Mononuclear cell (primary cell): ENCODE measurements around the gene DPF3. TPM values are rescaled to one million over a fixed set of nuclear protein-coding genes. Genes with fewer than 3 reads are reported as not detected.

ENCODE experiments used
- H3K27me3 ChIP-seq: 2 replicates; pipeline ENCODE4 v1.6.0; 2011; ENCODE audit warnings: low read length, control low read depth; ENCODE audit not compliant: insufficient read depth
- H3K4me1 ChIP-seq: 2 replicates; pipeline ENCODE4 v1.5.1; 2011; ENCODE audit warnings: mild to moderate bottlenecking, low read length, control low read depth; ENCODE audit not compliant: insufficient read depth
- H3K4me3 ChIP-seq: 2 replicates; pipeline ENCODE4 v1.5.1; 2011; ENCODE audit warnings: mild to moderate bottlenecking, low read length, moderate library complexity
- H3K9me3 ChIP-seq: 2 replicates; pipeline ENCODE4 v1.5.1; 2011; ENCODE audit warnings: low read depth, mild to moderate bottlenecking, control low read depth, low read length
- total RNA-seq: library from RNA; depleted of rRNA; stranded (reverse); fragments of >200 nt; gene quantifications from one replicate; pipeline ENCODE4 v1.2.3, GENCODE V29; 2012

Gene DPF3
- total RNA-seq, 1 donor: 1.3 TPM

DNA sequence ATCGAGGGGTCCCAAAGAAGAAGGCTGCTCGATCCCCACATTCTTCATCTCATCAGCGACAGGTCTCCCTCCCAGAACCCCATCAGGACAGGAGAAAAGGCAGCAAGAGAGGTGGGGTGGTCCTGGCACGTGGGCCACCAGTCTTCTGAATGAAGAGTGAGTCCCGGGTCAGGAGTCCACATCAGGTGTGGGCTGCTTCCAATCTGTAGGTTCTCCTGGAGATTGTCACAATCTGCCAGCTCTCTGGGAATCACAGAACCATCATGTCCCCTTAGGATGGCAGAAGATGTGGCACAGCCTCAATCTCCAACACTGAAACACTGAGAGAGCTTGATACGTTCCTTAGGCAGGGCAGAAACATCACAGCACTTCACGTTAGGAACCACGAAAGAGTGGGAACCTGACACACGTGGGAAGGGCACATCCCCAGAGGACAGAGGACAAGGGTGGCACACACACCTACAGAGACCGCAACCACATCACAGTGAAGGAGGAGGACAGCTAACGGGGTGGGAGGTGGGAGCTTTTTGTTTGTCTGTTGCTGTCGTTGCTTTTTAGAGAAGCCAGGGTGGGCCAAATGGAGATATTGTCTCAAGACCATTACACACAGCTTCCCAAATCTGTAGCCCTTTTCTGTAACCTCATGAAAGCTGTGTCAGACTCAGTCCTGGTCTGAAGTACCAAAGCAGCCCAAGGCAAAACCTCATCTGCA is 284.5 kb downstream of the DPF3 start:
- Histone ChIP-seq H3K4me1 (no peaks in the 10 kb centered on the region), H3K9me3 (no peaks in the 10 kb centered on the region), H3K27me3 (no peaks in the 10 kb centered on the region), H3K4me3 (no peak overlapping the region)

DNA sequence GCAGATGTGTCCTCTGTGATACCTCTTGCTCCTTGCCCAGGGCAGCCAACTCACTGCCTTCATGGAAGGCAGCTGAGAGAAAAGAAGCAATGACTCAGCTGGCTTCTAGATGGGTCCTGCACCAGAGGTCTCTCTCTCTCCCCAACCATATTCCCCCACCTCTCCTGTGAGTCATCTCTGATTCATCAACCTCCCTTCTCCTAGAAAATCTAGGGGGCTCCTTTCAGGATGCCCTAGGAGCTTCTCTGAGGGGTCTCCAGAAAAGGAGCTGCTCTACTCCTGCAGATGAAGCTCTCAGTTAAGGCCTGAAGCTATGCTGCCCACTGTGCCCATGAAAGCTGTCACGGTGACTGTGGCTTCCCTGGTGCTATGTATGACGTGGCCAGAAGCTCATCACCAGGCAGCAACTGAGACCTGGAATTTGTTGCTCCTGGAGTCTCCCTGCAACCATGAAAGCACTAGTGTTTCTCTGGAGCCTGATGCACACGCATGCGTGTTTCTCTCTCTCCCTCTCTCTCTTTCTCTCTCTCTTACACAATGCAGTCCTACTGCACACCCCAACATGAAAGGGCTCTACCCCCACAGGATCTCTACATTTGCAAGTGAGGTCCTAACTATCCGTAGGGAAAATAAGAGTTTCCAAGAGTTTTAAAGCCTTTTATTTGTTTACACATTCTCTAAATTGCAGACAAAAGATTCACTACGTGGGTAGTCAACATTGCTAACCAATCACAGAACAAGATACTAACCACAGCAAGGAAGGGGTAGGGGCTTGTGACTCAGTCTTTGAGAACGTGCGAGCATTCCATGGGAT is 285.3 kb downstream of the DPF3 start:
- no peaks in the 10 kb centered on the region for H3K4me1 ChIP-seq
- H3K27me3 ChIP-seq: no peaks in the 10 kb centered on the region
- no peaks in the 10 kb centered on the region for H3K9me3 ChIP-seq
- H3K4me3 ChIP-seq: no peak overlapping the region

DNA sequence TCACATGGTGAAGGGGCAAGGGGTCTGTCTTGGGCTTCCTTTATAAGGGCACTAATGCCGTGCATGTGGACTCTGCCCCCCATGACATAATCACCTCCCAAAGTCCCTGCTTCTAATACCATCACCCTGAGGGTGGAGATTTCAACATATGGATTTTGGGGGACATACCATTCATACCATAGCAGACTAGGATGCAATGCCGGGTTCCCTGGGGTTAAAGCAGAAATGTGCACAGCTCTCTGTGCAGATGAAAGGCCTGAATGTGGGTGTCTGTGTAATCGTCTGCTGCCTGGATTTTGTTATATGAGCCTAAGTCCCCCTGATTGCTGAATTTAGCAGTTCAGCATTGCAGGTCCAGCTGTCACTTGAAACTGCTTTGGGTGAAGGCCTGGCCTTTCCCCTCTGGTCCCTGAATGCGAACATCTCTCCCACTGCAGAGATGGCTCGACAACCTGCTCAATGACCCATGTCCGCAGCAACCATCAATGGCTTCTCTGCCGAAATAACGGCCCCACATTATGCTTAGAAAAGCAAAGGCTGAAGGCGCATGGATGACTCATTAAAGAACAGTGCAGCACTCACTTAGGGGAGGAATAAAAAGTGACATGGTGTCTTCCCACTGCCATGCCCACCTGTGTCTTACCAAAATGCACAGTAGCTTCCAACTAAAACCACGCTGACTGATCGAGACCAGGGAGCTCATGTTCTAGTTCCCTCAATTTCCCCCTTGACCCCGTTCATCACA is 286.3 kb downstream of the DPF3 start:
- no peak overlapping the region for H3K4me3 ChIP-seq
- no peaks in the 10 kb centered on the region for H3K4me1 ChIP-seq
- H3K9me3 ChIP-seq: no peaks in the 10 kb centered on the region
- H3K27me3 ChIP-seq: no peaks in the 10 kb centered on the region

DNA sequence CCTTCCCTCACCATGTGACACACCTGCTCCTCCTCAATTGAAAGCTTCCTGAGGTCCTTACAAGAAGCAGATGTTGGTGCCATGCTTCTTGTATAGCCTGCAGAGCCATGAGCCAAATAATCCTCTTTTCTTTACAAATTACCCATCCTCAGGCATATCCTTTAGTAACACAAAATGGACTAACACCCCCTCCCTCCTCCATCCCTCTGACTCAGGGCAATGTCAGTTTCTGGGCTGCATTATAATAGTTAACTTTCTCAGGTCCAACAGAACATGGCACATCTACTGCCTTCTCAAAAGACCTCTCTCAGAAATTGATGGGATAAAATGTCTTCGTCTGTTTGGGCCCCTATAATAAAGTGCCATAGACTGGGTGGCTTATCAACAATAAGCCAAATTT is 287.0 kb downstream of the DPF3 start:
- Histone ChIP-seq H3K4me3 (no peak overlapping the region), H3K27me3 (no peaks in the 10 kb centered on the region), H3K9me3 (no peaks in the 10 kb centered on the region), H3K4me1 (no peaks in the 10 kb centered on the region)

DNA sequence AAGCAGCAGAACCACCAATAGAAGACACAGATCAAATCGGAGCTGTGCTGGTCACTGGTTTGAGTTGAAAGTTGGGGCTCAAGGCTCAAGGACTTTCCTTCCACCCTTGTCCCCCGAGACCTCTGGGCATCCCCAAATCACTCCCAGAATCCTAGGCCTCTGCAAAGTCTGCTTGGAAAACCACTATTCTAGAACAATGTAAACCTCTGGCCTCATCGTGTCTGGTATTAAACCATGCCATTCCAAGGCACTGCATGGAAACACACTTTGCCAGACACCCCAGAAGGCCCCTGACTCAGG is 288.0 kb downstream of the DPF3 start:
- no peaks in the 10 kb centered on the region for H3K9me3 ChIP-seq
- H3K27me3 ChIP-seq: peaks cover 2% of the 10 kb centered on the region
- H3K4me3 ChIP-seq: no peak overlapping the region
- H3K4me1 ChIP-seq: no peaks in the 10 kb centered on the region

DNA sequence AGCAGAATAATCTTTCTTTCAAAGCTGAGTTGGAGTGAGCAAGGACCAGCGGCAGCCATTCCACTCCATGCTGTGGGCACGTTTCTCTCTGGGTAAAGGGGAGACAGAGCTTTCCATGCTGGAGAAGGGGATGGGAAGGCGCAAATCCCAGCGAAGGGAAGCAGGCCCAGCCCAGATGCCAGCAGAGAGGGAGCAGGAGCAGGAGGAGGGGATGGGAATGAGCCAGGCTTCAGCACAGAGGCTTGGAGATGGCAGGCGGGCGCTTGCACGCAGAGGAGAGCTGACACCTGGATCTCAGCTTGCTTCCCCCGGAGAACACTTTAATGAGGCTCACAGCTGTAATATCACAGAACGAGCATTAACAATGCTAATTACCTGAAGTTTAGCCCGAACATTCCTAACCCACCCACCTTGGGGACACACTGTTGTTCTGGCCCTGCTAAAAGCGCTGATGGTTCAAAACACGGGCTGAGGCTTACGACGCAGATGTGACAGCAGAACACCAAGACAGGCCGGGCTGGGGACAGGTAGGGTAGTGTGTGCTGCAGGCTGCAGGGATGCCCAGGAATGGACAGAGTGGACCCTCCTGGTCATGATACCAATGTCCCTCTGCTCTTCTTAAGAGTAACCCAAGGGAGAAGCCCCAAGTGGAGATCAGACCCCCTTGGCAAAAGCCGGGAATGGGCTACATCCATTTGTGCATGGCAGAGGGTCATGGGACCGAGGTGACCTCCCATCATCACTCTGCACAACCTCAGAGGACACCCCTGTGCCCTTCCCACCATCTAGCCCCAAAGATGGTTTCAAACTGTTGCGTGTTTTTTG is 288.6 kb downstream of the DPF3 start:
- H3K4me1 ChIP-seq: no peaks in the 10 kb centered on the region
- H3K4me3 ChIP-seq: no peak overlapping the region
- H3K27me3 ChIP-seq: peaks cover 2% of the 10 kb centered on the region
- no peaks in the 10 kb centered on the region for H3K9me3 ChIP-seq

DNA sequence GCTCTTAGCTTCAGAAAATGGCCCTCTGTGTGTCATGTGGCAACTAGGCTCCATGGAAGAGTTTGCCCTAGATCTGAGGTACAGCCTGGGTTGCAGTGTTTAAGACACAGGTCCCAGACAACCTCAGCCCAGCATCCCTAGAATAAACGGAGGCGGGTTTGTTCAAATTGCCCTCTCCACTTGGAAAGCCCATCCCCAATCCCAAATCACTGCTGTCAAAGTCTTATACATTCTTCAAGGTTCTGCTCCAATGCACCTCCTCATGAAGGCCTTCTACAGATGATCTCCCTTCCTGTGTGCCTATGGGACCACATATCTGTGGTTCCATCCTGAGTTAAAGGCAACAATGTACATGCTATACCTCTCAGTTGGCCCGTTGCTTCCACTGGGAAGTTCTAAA is 289.8 kb downstream of the DPF3 start:
- H3K4me3 ChIP-seq: no peak overlapping the region
- no peaks in the 10 kb centered on the region for H3K4me1 ChIP-seq
- H3K9me3 ChIP-seq: no peaks in the 10 kb centered on the region
- peaks cover 2% of the 10 kb centered on the region for H3K27me3 ChIP-seq

DNA sequence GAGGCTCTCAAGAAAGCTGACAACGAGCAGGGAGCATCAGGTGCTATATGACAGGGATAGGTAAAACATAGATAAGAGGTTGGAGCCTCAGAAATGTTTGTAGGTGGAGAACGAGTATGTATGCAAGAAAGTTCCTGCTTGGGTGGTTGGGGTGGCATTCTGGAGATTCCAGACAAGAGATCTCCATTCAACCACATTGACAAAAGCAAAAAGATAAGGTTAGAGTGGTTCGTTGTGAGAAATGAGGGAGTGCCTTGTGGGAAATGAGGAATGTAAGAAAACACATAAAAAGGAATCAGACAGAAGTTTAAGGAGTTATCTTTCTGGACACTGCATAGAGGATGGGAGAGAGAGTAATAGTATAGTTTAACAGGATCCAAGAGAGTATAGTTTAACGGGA is 290.3 kb downstream of the DPF3 start:
- H3K4me1 ChIP-seq: no peaks in the 10 kb centered on the region
- peaks cover 2% of the 10 kb centered on the region for H3K27me3 ChIP-seq
- no peak overlapping the region for H3K4me3 ChIP-seq
- H3K9me3 ChIP-seq: no peaks in the 10 kb centered on the region

DNA sequence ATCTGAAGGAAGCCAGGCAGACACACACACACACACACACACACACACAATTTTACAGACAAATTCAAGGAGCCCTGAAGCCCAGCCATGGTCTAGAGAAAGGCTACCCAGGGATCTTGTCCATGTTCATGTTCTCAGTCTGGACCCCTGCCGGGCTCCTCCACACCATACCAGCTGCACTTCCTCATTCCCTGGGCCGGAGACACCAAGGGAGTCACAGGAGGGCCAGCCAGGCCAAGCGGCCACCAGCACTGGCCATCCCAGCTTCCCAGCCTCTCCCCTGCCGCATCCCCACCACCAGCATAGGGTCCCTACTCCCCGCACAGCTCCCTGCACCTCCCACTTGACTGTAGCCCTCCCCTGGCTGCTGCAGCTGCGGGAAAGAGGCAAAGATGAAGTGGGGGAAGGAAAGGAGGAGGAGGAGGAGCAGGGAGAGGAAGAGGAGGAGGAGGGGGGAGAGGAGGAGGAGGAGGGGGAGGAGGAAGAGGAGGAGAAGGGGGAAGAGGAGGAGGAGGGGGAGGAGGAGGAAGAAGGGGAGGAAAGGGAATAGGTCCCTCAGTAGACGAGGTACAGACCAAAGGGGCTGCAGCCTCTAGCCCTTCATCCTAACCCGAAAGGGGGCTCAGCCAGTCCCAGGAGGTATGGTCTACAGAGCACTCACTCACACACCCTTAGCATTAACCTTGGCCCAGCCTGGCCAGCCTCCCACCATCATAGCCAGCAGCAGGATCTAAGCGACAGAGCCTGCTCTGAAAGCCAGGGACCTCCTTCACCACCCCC is 293.2 kb downstream of the DPF3 start:
- peaks cover 9% of the 10 kb centered on the region for H3K27me3 ChIP-seq

DNA sequence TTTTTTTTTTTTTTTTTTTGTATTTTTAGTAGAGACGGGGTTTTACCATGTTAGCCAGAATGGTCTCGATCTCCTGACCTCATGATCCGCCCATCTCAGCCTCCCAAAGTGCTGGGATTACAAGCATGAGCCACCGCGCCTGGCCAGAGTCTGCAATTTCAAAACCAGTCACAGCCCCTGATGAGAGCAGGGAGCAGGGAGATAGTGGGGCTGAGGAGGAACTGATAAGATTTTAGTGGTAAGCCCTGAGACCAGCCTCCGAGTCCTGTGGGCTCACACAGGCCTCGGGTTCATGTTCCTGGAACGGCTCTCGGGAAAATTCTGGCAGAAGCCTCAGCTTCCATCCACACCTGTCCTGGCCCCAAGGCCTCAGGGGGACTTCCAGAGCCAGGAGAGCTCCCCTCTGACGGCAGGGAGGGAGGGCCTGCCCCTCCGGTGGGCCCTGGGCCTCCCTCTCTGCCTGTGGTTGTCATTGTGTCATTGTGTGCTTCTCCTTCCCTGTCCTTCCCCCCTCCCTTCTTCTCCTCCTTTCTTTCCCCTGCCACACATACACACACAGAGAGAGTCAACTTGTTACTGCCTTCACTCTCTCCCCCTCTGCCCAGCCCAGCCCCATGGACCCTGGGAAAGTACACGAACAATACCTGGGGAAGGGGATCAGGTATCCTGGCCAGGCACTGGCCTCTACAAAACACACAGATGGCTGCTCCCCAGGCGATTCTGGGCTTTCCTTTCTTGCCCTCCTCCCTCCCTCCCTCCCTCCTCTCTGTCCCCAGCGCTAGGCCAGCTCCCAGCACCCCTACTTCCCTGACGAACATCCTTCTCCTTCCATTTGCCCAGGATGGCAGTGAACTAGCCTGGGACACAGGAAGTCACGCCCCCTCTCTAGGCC is 294.1 kb downstream of the DPF3 start:
- H3K4me3 ChIP-seq: no peak overlapping the region
- peaks cover 12% of the 10 kb centered on the region for H3K27me3 ChIP-seq
- peaks cover 4% of the 10 kb centered on the region for H3K4me1 ChIP-seq
- no peaks in the 10 kb centered on the region for H3K9me3 ChIP-seq

More for the DNA sequence above, 293.2 kb downstream of the DPF3 start:
- Histone ChIP-seq H3K9me3 (no peaks in the 10 kb centered on the region), H3K4me1 (no peaks in the 10 kb centered on the region), H3K4me3 (no peak overlapping the region)

DNA sequence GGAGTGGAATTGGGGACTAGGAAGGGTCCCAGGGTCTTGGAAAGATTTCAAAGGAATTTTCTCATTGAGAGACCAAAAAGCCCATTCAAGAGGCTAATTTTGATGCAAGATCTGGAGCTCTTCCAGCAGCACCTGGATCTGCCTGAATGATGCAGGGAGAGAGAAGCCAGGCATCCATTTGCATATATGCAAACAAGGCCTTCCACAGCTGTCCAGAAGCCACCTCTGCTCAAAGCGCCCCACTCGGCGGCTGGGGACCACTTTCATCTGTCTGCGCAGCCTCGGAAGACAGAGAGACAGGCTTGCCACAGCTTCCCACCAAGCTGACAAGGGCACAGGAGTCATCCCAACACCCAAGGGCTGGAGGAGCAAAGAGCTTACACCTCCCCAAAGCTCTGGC is 295.6 kb downstream of the DPF3 start:
- Histone ChIP-seq H3K4me3 (no peak overlapping the region), H3K4me1 (peaks cover 14% of the 10 kb centered on the region), H3K9me3 (no peaks in the 10 kb centered on the region), H3K27me3 (peaks cover 14% of the 10 kb centered on the region)

DNA sequence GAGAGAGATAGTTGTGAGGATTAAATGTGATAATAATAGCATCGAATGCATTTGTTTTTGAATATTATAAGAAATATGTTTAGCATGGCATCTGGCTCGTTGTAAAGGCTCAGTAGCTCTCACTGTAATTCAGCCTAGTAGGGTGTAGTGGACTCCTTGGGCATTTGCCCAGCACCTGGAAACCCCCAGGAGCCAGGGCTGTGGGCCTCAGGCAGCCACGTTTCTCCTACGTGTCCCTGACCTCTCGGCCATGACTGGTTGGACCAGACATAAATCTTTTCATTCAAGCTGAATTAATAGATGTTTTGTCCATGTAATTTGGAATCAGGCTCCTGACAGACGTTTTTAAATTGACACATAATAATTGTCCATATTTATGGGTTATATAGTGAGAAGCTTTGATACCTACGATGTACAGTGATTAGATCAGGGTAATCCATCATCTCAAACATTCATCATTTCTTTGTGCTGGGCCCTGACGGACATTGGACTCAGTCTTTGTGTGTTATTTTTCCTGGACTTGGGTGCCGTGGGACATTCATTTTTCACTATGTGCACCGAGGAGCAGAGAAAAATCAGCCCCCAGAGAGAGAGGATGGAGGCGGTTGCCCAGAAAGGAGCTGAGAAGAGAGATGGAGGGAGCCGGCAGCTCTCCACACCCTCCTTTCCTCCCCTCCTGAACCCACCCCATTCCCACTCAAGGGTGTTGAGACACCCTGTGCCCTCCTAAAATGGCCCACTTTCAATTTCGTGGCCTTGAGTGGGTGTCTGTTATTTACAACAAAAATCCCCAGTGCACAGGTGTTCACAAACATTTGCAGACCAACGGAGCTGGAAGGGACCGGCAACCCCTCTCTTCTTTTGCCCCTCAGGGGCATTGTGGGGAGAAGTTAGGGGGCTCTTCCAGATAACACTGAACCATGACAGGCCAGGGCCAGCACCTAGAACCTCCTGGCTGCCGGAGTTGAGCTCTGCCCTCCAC is 296.4 kb downstream of the DPF3 start:
- H3K4me3 ChIP-seq: no peak overlapping the region
- peaks cover 14% of the 10 kb centered on the region for H3K4me1 ChIP-seq
- peaks cover 16% of the 10 kb centered on the region for H3K27me3 ChIP-seq
- no peaks in the 10 kb centered on the region for H3K9me3 ChIP-seq
